PFSK-1 (cell line): ENCODE data around the gene TPD52L2.

ENCODE experiments used
- FOXP2 ChIP-seq: optimal IDR thresholded peaks from 2 replicates; pipeline ENCODE3; 2011; ENCODE audit warnings: borderline replicate concordance, control low read depth, inconsistent platforms; ENCODE audit not compliant: insufficient read depth; ENCODE audit errors: extremely low read length, extremely low read depth
- POLR2AphosphoS5 ChIP-seq: IDR thresholded peaks from 2 replicates; pipeline ENCODE4 v1.6.1; 2012; ENCODE audit warnings: low read depth, mild to moderate bottlenecking, control low read depth, low read length, moderate library complexity
- REST ChIP-seq, 2 experiments: IDR thresholded peaks; 2 replicates each; pipeline versions ENCODE4 v1.6.1 to v1.8.0; 2011 to 2012; ENCODE audit warnings: low read depth in 2 of 2, low read length in 2 of 2, control low read depth in 1 of 2, inconsistent platforms in 1 of 2, mild to moderate bottlenecking in 1 of 2, moderate library complexity in 1 of 2; ENCODE audit not compliant: insufficient read depth in 1 of 2
- SIN3A ChIP-seq: IDR thresholded peaks from 2 replicates; pipeline ENCODE4 v1.6.1; 2012; ENCODE audit warnings: mild to moderate bottlenecking, low read length, moderate library complexity, borderline replicate concordance; ENCODE audit not compliant: insufficient read depth
- TAF1 ChIP-seq: IDR thresholded peaks from 2 replicates; pipeline ENCODE4 v1.6.1; 2012; ENCODE audit warnings: low read length, control low read depth, borderline replicate concordance; ENCODE audit not compliant: insufficient read depth

TPD52L2 gene

GRCh38 chr20:63923651-63924050, 58.6 kb downstream of the TPD52L2 start:
- TF ChIP-seq FOXP2 = no peak
- TF ChIP-seq REST (IDR thresholded peaks at IDR 0.05; ENCODE audit: insufficient read depth in 1 of 2, low read depth in 2 of 2, low read length in 2 of 2) = no peak
- no peak for TF ChIP-seq TAF1
- no peak for TF ChIP-seq SIN3A
- TF ChIP-seq POLR2AphosphoS5 = no peak

- no peak for TF ChIP-seq POLR2AphosphoS5
- TF ChIP-seq TAF1 = no peak
- TF ChIP-seq SIN3A = no peak
- TF ChIP-seq REST (IDR thresholded peaks at IDR 0.05; ENCODE audit: insufficient read depth in 1 of 2, low read depth in 2 of 2, low read length in 2 of 2) = no peak
- no peak for TF ChIP-seq FOXP2
Measured at GRCh38 chr20:63924241-63924640, 59.2 kb downstream of the TPD52L2 start.

- TF ChIP-seq SIN3A = no peak
- no peak for TF ChIP-seq REST (IDR thresholded peaks at IDR 0.05; ENCODE audit: insufficient read depth in 1 of 2, low read depth in 2 of 2, low read length in 2 of 2)
- TF ChIP-seq TAF1 = no peak
- TF ChIP-seq FOXP2 = no peak
- no peak for TF ChIP-seq POLR2AphosphoS5
Measured at GRCh38 chr20:63926298-63926697, 61.2 kb downstream of the TPD52L2 start.

- TF ChIP-seq TAF1 (no peak), POLR2AphosphoS5 (no peak), FOXP2 (no peak), REST (IDR thresholded peaks at IDR 0.05; ENCODE audit: insufficient read depth in 1 of 2, low read depth in 2 of 2, low read length in 2 of 2) (no peak), SIN3A (no peak)
Measured at GRCh38 chr20:63929071-63929470, 64.0 kb downstream of the TPD52L2 start.

- TF ChIP-seq SIN3A (no peak), REST (IDR thresholded peaks at IDR 0.05; ENCODE audit: insufficient read depth in 1 of 2, low read depth in 2 of 2, low read length in 2 of 2) (no peak), POLR2AphosphoS5 (no peak), FOXP2 (no peak), TAF1 (no peak)
Measured at GRCh38 chr20:63930971-63931553, 66.0 kb downstream of the TPD52L2 start.
